Activated T-cell treated with anti-CD3 and anti-CD28 coated beads for 48 hours (primary cell): Measurements from ENCODE around the gene CD300LG.
"Not testable (repeated sequence)": the region's sequence is repeated elsewhere in the genome, so short reads cannot be mapped to it uniquely, and the experiment has no call there.

ENCODE experiments used
- DNase-seq: peaks from one replicate; pipeline ENCODE4 v3.0.0-alpha.2; 2020; ENCODE audit warnings: low read depth

Gene CD300LG, protein sequence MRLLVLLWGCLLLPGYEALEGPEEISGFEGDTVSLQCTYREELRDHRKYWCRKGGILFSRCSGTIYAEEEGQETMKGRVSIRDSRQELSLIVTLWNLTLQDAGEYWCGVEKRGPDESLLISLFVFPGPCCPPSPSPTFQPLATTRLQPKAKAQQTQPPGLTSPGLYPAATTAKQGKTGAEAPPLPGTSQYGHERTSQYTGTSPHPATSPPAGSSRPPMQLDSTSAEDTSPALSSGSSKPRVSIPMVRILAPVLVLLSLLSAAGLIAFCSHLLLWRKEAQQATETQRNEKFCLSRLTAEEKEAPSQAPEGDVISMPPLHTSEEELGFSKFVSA

DNA sequence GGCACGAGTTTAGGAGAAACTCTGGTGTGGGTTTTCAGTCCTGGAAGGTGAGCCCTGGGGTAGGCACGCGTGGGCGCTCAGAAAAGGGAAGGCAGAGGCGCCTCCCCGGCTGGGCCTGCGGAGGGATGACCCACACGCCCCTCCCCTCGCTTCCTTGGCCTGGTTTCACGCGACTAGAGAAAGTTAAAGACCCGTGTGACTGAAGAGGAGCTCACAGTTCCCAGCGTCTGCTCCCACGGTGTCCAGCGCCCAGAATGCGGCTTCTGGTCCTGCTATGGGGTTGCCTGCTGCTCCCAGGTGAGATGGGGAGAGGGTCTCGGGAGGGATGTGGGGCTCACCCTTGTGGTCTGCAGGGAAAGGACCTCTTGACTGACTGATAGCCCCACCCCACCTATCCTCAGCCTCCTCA, at the start of gene CD300LG:
Gene CD300LG, plus strand, starts transcription at position 214 of the 409 bp plus-strand sequence. Its CDS starts 41 bp downstream, at position 255.
- no peak for DNase-seq

DNA sequence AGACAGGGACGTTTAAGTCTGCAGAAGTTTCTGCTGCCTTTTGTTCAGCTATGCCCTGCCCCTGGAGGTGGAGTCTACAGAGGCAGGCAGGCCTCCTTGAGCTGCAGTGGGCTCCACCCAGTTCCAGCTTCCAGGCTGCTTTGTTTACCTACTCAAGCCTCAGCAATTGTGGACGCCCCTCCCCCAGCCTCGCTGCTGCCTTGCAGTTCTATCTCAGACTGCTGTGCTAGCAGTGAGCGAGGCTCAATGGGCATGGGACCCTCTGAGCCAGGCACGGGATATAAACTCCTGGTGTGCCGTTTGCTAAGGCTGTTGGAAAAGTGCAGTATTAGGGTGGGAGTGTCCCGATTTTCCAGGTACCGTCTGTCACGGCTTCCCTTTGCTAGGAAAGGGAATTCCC, 49.0 kb upstream of the CD300LG start:
- DNase-seq = not testable (repeated sequence)

DNA sequence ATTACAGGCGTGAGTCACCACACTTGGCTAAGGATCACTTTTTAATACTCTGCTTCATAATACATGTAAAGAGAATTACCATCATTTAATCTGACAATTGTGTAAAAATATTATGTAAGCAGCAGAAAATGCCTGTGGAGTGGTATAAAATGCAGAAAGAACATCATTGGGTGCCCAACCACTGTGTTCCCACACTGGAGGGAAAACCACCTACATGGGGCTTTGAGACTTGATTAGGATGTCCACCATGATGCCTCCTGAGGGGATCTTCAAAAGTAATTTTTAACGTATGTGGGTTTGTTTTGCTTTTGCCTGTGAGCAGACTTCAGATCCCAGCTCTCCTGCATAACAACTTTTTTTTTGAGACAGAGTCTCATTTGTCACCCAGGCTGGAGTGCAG, 47.9 kb upstream of the CD300LG start:
- DNase-seq = no peak

- no peak for DNase-seq
Observed at GRCh38 chr17:43800736-43801135, 46.2 kb upstream of the CD300LG start.

DNA sequence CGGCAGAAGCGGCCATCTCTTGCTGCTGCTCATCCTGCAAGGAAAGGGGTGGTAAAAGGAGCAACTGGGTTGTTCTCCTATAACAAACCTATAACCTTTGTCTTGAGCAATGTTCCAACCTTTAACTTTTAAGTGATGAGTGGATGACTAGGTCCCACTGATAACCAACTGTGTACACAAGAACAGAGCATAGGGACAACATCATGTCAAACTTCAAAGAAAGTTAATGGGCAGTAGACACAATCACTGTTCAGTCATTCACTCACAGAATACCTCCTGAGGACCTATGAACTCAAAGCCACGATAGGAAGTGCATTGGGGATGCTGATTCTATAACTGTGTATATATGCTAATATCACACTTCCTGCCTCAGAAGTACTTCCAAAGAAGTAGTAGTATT, 45.1 kb upstream of the CD300LG start:
- no peak for DNase-seq

GRCh38 chr17:43803758-43804157, 43.2 kb upstream of the CD300LG start:
- no peak for DNase-seq

DNA sequence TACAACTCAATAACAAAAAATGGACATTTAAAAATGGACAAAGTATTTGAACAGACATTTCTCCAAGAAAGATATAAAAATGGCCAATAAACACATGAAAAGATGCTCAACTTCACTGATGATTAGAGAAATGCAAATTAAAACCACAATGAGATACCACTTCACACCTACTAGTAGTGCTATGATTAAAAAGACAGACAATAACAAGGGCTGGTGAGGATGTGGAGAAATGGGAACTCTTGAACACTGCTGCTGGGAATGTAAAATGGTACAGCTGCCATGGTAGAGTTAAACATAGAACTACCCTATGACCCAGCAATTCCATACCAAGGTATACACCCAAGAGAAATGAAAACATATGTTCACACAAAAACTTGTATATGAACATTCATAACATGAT, 41.9 kb upstream of the CD300LG start:
- DNase-seq = no peak

DNA sequence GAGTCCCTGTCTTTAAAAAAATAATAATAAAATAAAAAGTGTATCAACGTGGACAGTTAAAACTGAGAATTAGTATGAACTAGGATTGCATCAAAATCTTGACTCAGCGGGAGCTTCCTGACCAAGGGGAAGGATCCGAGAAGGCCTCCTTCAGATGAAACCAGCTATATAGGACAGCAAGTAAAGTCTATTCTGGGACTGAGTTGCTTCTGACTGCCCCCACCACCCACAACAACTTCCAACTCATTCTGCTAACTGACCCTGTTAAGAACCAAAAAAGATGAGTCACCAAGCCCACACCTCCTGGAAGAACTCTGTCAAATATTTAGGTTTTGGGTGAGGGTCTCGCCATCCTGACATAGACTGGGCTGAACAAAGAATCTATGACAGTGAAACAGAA, 38.9 kb upstream of the CD300LG start:
- no peak for DNase-seq

DNA sequence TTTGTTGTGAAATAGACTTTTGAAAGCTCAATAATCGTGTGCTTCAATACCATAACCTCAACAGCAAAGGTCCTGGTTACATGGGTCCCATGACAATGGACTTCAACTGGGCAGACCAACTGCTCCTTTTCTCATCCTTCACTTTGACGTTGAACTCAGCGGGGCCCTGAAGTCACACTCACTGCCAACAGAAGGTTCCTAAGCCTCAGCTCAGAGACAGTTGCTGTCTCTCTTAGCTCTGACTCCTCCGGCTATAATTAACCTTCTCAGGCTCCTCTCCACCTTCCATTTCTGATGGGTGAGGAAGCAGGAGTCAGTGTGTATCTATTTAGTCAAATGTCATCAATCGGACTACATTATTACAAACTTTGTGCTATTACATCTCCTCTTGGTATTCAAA, 37.9 kb upstream of the CD300LG start:
- DNase-seq = no peak

GRCh38 chr17:43810226-43810715, 36.7 kb upstream of the CD300LG start:
- DNase-seq = no peak

GRCh38 chr17:43810823-43811222, 36.2 kb upstream of the CD300LG start:
- no peak for DNase-seq

DNA sequence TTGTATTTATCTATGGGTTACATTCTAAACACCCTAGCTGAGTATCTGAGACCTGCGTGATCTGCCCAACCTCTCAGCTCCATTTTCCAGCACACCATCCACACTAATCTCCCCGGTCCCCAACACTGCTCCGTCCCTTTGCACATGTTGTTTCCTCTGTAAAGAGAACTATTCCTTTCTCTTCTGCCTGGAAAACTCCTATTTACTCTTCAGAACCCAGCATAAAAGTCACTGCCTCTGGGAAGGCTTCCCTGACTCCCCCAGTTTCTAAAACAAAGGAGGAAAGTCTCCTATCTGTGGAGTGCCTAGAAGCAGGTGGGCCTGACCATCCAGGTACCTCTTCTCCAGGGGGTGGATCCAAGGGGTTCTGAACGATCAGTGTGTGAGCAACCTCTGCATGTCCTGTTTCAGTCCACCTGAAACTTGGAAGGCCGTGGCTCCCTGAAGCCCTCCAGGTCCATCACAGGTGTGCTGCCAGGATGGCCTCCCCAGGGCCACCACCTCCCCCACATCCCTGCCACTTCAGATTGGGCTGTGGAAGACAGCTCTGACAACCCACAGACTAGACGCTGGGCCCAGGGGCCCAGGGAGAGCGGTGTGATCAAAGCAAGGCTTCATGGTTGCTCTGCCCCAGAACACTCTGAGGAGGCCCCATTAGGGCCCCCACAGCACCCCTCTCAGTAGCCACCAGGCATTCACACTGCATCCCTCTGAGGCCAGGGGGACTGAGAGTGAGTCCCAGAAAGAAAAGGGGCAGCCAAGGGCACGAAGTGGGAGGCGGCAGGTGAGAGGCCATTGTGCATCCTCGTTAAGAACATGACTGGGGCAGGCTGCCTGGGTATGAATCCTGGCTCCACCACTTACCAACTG, 34.3 kb upstream of the CD300LG start:
- DNase-seq = no peak

DNA sequence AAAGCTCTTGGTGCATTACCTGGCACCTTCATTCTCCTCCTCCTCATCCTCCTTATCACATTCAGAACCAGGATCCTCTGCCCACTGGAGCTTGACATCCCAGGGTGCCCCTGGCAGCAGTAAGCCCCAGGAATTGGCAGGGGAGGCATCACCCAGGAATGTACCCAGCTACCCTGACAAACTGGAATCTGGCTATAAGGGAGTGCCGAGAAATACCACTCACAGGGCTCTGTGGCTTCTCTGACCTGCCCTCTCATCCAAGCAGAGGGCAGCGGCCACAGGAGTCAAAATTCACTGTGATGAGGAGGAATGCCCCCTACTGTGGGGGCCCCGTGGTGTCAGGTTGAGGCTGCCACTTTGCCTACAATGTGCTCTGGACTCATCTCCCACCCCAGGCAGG, 33.6 kb upstream of the CD300LG start:
- no peak for DNase-seq

DNA sequence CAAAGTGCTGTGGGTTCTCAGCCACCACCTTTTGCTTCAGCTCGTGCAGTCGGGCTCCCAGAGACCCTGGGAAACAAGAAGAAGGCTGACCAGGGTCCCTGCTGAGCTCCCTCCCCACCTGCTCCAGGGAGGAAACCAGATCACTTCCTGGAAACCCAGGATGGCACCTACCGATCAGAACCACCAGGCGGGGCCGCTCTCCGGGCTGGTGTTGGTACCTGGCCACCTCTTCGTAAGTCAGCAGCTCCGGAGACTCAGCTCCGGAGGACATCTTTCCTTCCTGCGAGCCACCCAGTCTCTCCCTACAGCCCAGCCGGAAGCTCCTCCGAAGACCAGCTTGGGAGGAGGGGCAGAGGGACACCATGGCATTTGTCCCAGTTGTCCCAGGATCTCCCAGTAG, 33.0 kb upstream of the CD300LG start:
- DNase-seq = no peak

DNA sequence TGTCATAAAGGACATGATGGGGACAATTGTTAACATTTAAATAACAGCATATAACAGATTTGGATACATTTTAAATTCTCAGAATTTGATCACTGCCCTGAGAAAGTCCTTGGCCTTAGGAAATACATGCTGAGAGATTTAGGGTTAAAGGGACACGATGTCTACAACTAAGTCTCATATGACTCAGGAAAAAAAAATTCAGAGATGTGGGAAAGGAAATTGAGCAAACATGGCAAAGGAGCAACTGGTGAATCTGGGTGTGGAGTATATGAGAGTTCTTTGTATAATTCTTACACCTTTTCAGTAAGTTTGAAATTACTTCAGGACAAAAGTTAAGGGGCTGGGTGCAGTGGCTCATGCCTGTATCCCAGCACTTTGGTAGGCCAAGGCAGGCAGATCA, 32.3 kb upstream of the CD300LG start:
- no peak for DNase-seq

GRCh38 chr17:43816336-43817320, 30.3 kb upstream of the CD300LG start:
- DNase-seq = no peak

- DNase-seq = no peak
Observed at GRCh38 chr17:43817826-43818225, 29.1 kb upstream of the CD300LG start.

- DNase-seq = no peak
Observed at GRCh38 chr17:43818966-43819365, 28.0 kb upstream of the CD300LG start.

GRCh38 chr17:43820759-43821158, 26.2 kb upstream of the CD300LG start:
- no peak for DNase-seq

DNA sequence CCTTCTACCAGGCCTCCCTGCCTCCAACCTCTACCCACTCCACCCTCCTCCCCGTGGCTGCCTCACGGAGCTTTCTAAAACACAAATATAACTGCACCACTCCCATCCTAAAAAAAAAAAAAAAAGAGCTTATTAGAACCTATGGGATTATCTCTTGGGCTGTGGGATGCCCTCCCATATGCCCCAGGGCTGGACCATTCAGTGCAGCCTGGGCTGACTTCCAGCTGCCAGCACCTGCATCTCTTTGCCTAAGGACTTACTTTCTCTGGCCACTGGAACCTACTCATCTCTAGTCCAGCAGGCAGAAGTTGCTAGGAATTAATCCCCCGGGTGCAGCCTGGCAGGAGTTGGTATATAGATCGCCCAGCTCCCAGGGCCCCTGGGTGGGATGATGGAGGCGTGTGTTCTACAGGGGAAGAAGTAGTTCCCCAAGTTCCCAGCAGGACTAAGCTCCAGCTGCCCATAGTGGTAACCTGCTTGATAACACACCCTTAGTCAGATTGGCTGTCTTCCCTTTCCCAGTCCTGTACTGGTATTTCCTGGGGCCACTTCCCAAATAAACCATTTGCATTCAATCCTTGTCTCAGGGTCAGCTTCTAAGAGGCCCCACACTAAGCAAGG, 24.3 kb upstream of the CD300LG start:
- DNase-seq = no peak

DNA sequence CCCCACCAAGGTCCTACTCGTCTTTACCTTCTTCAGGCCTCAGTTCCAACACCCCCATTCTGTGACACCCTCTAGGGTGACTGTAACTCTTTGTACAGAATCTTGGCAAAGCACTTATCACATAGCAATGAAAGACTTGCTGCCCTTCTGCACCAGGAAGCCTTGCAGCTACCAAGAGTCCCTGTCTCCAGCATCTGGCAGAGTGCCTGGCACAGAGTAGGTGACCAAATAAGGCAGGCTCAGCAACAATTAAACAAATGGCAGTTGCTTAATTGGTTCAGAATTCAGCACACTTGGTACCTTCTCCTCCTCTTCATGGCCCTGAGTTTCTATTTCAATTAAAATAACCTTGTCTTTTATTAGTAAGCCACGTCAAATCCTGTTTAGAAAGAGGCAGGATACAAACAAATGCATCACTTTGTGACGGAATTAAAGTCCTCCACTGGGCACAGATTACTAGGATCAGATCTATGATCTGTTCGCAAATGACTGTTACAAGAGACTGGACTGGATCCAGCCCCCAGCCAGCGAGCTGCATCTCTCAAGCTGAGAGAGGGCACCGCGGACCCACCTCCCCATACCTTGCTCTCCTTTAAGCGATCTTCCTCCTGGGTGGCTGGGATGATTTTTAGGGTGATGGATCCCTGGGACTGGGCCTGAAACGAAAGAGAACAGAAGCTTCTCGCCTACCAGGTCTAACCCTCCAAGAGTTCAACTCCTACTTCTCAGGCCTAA, 23.5 kb upstream of the CD300LG start:
- DNase-seq = no peak
